K562 (cell line): ENCODE data around the gene FBXW11. TPM values are rescaled to one million over a fixed set of nuclear protein-coding genes. Genes with fewer than 3 reads are reported as not detected.

Source experiments
- FOSL1 ChIP-seq: fragments of 200-800 bp; sonication (Bioruptor generic); conservative IDR thresholded peaks from 2 replicates; pipeline ENCODE4 v1.6.1; 2016; ENCODE audit warnings: missing genetic modification characterization, missing compliant biosample characterization
- HNRNPUL1 ChIP-seq: fragments of 200-400 bp; formaldehyde crosslinking; IDR thresholded peaks from 2 replicates; pipeline ENCODE4 v1.6.1; 2017; ENCODE audit warnings: low read length
- NCOA4 ChIP-seq: fragments of 450-650 bp; IDR thresholded peaks from 2 replicates; pipeline ENCODE4 v1.6.1; 2018; ENCODE audit warnings: mild to moderate bottlenecking; ENCODE audit not compliant: partially characterized antibody
- RB1 ChIP-seq: fragments of 450-650 bp; IDR thresholded peaks from 2 replicates; pipeline ENCODE4 v1.6.1; 2017; ENCODE audit warnings: low read depth, mild to moderate bottlenecking
- ZBTB7A ChIP-seq: IDR thresholded peaks from 2 replicates; pipeline ENCODE4 v1.6.1; 2011; ENCODE audit warnings: low read depth, mild to moderate bottlenecking, low read length, moderate library complexity, borderline replicate concordance; ENCODE audit not compliant: control insufficient read depth
- polyA plus RNA-seq, 8 experiments: library from polyadenylated mRNA; depleted of rRNA in 4 of 8; stranded (reverse) in 5 of 8; unstranded in 3 of 8; fragments of >200 nt; fragmentation: Nextera tagmentation in 2 of 8; fragmentation: Illumina TruSeq in 1 of 8; extraction: Ambion mirVana in 2 of 8; extraction: Trizol in 1 of 8; gene quantifications; 2 replicates each; pipeline versions ENCODE4 v1.2.1 to v1.2.3, GENCODE V29; 2011 to 2014; ENCODE audit warnings: inconsistent platforms in 1 of 8, missing spikeins in 1 of 8
- total RNA-seq, 7 experiments: library from RNA; depleted of rRNA in 6 of 7; stranded (reverse); fragments of >200 nt in 6 of 7; fragmentation: Illumina TruSeq in 2 of 7; extraction: Trizol in 2 of 7; gene quantifications; 2 replicates each; pipeline versions ENCODE4 v1.2.1 to v1.2.3, GENCODE V29; 2011 to 2021; ENCODE audit warnings: low replicate concordance in 1 of 7
- TF ChIP-seq, protein P1 (sequence below): sonication (generic); formaldehyde crosslinking; IDR thresholded peaks from 2 replicates; pipeline ENCODE4 v1.8.1; 2023; ENCODE audit warnings: missing genetic modification reagents, mild to moderate bottlenecking, borderline replicate concordance
- TF ChIP-seq, protein P2 (sequence below): fragments of 200-800 bp; sonication (Bioruptor generic); IDR thresholded peaks from 2 replicates; pipeline ENCODE4 v1.6.1; 2017; ENCODE audit warnings: missing genetic modification characterization, missing compliant biosample characterization
- TF ChIP-seq, protein P3 (sequence below): fragments of 450-650 bp; formaldehyde crosslinking; IDR thresholded peaks from 2 replicates; pipeline ENCODE4 v1.4.0; 2022; ENCODE audit warnings: missing genetic modification characterization

FBXW11 gene
- total and polyA plus RNA-seq, 9 of the 15 experiments (the other 6 are each of a cell fraction or from before 2014, with no cell fraction given): 3.0 to 28.6 (median 23.6) TPM

DNA sequence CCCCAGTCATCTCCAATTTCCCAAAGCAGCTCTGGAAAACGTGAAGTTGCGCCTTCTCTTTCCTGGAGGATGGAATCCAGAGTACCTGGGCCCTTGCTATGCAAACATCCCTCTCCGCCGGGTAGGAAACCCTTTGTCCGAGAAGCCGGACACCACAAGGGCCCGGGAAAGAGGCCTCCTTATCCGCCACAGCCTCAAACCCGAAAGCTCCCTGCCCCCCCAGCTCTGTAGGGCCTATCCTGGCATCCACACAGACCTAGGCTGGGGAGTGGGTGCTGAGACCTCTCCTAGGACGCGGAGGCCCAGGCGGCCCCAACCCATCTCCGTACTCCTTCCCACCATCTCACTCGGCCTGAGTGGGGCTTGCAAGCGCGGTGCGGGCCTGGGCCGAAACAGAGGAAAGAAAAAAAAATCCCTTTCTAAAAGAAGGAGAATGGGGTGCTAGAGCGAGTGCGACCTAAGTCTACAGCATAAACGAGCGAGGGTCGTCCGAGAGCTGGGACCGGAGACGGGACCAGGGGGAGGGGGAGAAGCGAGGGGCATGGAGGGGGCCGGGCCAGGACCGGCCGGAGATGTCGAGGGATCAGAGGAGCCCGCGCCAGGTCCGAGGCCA is 624 bp downstream of the FBXW11 start (continued):
- TF ChIP-seq, protein P1, sequence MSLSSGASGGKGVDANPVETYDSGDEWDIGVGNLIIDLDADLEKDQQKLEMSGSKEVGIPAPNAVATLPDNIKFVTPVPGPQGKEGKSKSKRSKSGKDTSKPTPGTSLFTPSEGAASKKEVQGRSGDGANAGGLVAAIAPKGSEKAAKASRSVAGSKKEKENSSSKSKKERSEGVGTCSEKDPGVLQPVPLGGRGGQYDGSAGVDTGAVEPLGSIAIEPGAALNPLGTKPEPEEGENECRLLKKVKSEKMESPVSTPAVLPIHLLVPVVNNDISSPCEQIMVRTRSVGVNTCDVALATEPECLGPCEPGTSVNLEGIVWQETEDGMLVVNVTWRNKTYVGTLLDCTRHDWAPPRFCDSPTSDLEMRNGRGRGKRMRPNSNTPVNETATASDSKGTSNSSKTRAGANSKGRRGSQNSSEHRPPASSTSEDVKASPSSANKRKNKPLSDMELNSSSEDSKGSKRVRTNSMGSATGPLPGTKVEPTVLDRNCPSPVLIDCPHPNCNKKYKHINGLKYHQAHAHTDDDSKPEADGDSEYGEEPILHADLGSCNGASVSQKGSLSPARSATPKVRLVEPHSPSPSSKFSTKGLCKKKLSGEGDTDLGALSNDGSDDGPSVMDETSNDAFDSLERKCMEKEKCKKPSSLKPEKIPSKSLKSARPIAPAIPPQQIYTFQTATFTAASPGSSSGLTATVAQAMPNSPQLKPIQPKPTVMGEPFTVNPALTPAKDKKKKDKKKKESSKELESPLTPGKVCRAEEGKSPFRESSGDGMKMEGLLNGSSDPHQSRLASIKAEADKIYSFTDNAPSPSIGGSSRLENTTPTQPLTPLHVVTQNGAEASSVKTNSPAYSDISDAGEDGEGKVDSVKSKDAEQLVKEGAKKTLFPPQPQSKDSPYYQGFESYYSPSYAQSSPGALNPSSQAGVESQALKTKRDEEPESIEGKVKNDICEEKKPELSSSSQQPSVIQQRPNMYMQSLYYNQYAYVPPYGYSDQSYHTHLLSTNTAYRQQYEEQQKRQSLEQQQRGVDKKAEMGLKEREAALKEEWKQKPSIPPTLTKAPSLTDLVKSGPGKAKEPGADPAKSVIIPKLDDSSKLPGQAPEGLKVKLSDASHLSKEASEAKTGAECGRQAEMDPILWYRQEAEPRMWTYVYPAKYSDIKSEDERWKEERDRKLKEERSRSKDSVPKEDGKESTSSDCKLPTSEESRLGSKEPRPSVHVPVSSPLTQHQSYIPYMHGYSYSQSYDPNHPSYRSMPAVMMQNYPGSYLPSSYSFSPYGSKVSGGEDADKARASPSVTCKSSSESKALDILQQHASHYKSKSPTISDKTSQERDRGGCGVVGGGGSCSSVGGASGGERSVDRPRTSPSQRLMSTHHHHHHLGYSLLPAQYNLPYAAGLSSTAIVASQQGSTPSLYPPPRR (CRISPR knock-in tag): no peak
- TF ChIP-seq FOSL1 (tag) (no peak), HNRNPUL1 (no peak), ZBTB7A (peak; percentile 74; the same call in 1 of the 2 replicates), RB1 (0 out of 2 replicates have a peak, but pooled peaks have one; percentile 10), NCOA4 (no peak)
- TF ChIP-seq, protein P2, sequence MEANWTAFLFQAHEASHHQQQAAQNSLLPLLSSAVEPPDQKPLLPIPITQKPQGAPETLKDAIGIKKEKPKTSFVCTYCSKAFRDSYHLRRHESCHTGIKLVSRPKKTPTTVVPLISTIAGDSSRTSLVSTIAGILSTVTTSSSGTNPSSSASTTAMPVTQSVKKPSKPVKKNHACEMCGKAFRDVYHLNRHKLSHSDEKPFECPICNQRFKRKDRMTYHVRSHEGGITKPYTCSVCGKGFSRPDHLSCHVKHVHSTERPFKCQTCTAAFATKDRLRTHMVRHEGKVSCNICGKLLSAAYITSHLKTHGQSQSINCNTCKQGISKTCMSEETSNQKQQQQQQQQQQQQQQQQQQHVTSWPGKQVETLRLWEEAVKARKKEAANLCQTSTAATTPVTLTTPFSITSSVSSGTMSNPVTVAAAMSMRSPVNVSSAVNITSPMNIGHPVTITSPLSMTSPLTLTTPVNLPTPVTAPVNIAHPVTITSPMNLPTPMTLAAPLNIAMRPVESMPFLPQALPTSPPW (CRISPR knock-in tag): no peak
- TF ChIP-seq, protein P3, sequence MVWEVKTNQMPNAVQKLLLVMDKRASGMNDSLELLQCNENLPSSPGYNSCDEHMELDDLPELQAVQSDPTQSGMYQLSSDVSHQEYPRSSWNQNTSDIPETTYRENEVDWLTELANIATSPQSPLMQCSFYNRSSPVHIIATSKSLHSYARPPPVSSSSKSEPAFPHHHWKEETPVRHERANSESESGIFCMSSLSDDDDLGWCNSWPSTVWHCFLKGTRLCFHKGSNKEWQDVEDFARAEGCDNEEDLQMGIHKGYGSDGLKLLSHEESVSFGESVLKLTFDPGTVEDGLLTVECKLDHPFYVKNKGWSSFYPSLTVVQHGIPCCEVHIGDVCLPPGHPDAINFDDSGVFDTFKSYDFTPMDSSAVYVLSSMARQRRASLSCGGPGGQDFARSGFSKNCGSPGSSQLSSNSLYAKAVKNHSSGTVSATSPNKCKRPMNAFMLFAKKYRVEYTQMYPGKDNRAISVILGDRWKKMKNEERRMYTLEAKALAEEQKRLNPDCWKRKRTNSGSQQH (CRISPR knock-in tag): no peak
